IMR-90 (cell line): ENCODE data around the gene TMEM170A. TPM values are rescaled to one million over a fixed set of nuclear protein-coding genes. Genes with fewer than 3 reads are reported as not detected.

Experiments
- ATAC-seq: fragments of 200-7000 bp; cut with Tn5 transposase; 2 replicates; pipeline ENCODE4 v1.9.1; 2020; ENCODE audit warnings: low read depth, mild to moderate bottlenecking, moderate library complexity
- BruUV-seq: library from RNA; stranded (reverse); fragments of 400-500 nt; replicated peaks from 2 replicates; lab custom pipeline; 2021; lab: Mats Ljungman, UMichigan
- CTCF ChIA-PET: fragments of 300-600 bp; formaldehyde crosslinking; extraction: SDS; loops from one replicate; lab custom pipeline; 2021; ENCODE audit warnings: antibody characterized with exemption; lab: Yijun Ruan, JAX
- POLR2A ChIA-PET: fragments of 300-600 bp; sonication (Branson Sonifier 250); formaldehyde crosslinking; loops from one replicate; lab custom pipeline; 2022; ENCODE audit warnings: antibody characterized with exemption; ENCODE audit not compliant: unreplicated experiment; lab: Charles Lee
- DNase-seq: peaks from one replicate; pipeline ENCODE4 v3.0.0; 2013
- H2AFZ ChIP-seq: replicated peaks from 2 replicates; pipeline ENCODE3; 2013; ENCODE audit warnings: low read length, mild to moderate bottlenecking; ENCODE audit not compliant: poor library complexity
- H2AK5ac ChIP-seq: 2 replicates; pipeline ENCODE4 v1.6.1; 2013; ENCODE audit warnings: low read depth, low read length, inconsistent platforms
- H2AK9ac ChIP-seq: replicated peaks from 2 replicates; pipeline ENCODE3; 2013; ENCODE audit warnings: mild to moderate bottlenecking, low read depth, low read length, moderate library complexity; ENCODE audit not compliant: poor library complexity
- H2BK120ac ChIP-seq: 2 replicates; pipeline ENCODE4 v1.6.1; 2013; ENCODE audit warnings: low read depth, low read length, inconsistent platforms
- H2BK15ac ChIP-seq: 3 replicates; pipeline ENCODE4 v1.6.1; 2013; ENCODE audit warnings: low read depth, low read length, inconsistent platforms
- H2BK20ac ChIP-seq: 2 replicates; pipeline ENCODE4 v1.6.1; 2013; ENCODE audit warnings: low read depth, mild to moderate bottlenecking, inconsistent platforms, low read length, moderate library complexity
- H2BK5ac ChIP-seq: 2 replicates; pipeline ENCODE4 v1.6.1; 2013; ENCODE audit warnings: mild to moderate bottlenecking, low read depth, low read length, inconsistent platforms; ENCODE audit not compliant: poor library complexity, severe bottlenecking
- H3K14ac ChIP-seq: replicated peaks from 2 replicates; pipeline ENCODE4 v1.6.1; 2013; ENCODE audit warnings: low read depth, low read length, inconsistent platforms
- H3K18ac ChIP-seq: 2 replicates; pipeline ENCODE4 v1.6.1; 2013; ENCODE audit warnings: low read depth, low read length, control low read depth
- H3K23ac ChIP-seq: 2 replicates; pipeline ENCODE4 v1.6.1; 2013; ENCODE audit warnings: low read depth, low read length, inconsistent platforms
- H3K27ac ChIP-seq: 2 replicates; pipeline ENCODE4 v1.5.1; 2013; ENCODE audit warnings: mild to moderate bottlenecking, control low read depth, low read length; ENCODE audit not compliant: insufficient read depth
- H3K27me3 ChIP-seq: 2 replicates; pipeline ENCODE4 v1.6.1; 2013; ENCODE audit warnings: low read length; ENCODE audit not compliant: control insufficient read depth, insufficient read depth
- H3K36me3 ChIP-seq: 2 replicates; pipeline ENCODE4 v1.6.1; 2013; ENCODE audit warnings: low read length, mixed read lengths; ENCODE audit not compliant: control insufficient read depth, insufficient read depth
- H3K4ac ChIP-seq: 2 replicates; pipeline ENCODE4 v1.6.1; 2013; ENCODE audit warnings: low read depth, low read length, inconsistent platforms
- H3K4me1 ChIP-seq: 2 replicates; pipeline ENCODE4 v1.6.1; 2013; ENCODE audit warnings: low read length, mixed read lengths; ENCODE audit not compliant: control insufficient read depth, insufficient read depth
- H3K4me2 ChIP-seq: 2 replicates; pipeline ENCODE4 v1.6.1; 2013; ENCODE audit warnings: low read depth, mild to moderate bottlenecking, control low read depth, low read length, moderate library complexity
- H3K4me3 ChIP-seq: 2 replicates; pipeline ENCODE4 v1.5.1; 2013; ENCODE audit warnings: low read depth, mild to moderate bottlenecking, control low read depth, low read length, moderate library complexity; ENCODE audit not compliant: insufficient read depth
- H3K56ac ChIP-seq: 2 replicates; pipeline ENCODE4 v1.6.1; 2013; ENCODE audit warnings: low read length, inconsistent platforms; ENCODE audit not compliant: insufficient read depth; ENCODE audit errors: extremely low read depth
- H3K79me1 ChIP-seq, 2 experiments: 2 replicates each; pipeline ENCODE4 v1.6.1; 2013; ENCODE audit warnings: low read length in 2 of 2, inconsistent platforms in 1 of 2, low read depth in 1 of 2
- H3K9ac ChIP-seq: 2 replicates; pipeline ENCODE4 v1.6.1; 2013; ENCODE audit warnings: low read depth, low read length, control low read depth
- H3K9me1 ChIP-seq: 2 replicates; pipeline ENCODE4 v1.6.1; 2013; ENCODE audit warnings: low read length, inconsistent platforms; ENCODE audit not compliant: insufficient read depth
- H3K9me3 ChIP-seq: 2 replicates; pipeline ENCODE4 v1.6.1; 2013; ENCODE audit warnings: low read length; ENCODE audit not compliant: control insufficient read depth, insufficient read depth
- H4K20me1 ChIP-seq: 2 replicates; pipeline ENCODE4 v1.6.1; 2013; ENCODE audit warnings: low read length, inconsistent platforms; ENCODE audit not compliant: insufficient read depth
- H4K5ac ChIP-seq: 2 replicates; pipeline ENCODE4 v1.6.1; 2013; ENCODE audit warnings: mild to moderate bottlenecking, low read depth, low read length, control low read depth
- H4K8ac ChIP-seq, 2 experiments: 2 replicates each; pipeline ENCODE4 v1.6.1; 2013; ENCODE audit warnings: low read depth in 2 of 2, low read length in 2 of 2, control low read depth in 1 of 2, inconsistent platforms in 1 of 2
- H4K91ac ChIP-seq: 2 replicates; pipeline ENCODE4 v1.6.1; 2013; ENCODE audit warnings: low read depth, low read length, inconsistent platforms; ENCODE audit not compliant: insufficient read depth
- ELK1 ChIP-seq: fragments of 150-350 bp; IDR thresholded peaks from 2 replicates; pipeline ENCODE4 v1.6.1; 2016; ENCODE audit warnings: low read depth, mild to moderate bottlenecking, low read length, moderate library complexity, borderline replicate concordance
- MAFK ChIP-seq: IDR thresholded peaks from 2 replicates; pipeline ENCODE4 v1.6.1; 2012; ENCODE audit warnings: low read depth, low read length, improper control_type of control experiment
- MXI1 ChIP-seq: IDR thresholded peaks from 2 replicates; pipeline ENCODE4 v1.6.1; 2012; ENCODE audit warnings: low read depth, mild to moderate bottlenecking, low read length, moderate library complexity, borderline replicate concordance
- RFX5 ChIP-seq: IDR thresholded peaks from 2 replicates; pipeline ENCODE4 v1.8.0; 2012; ENCODE audit warnings: low read depth, mild to moderate bottlenecking, low read length, moderate library complexity
- WGBS, 2 experiments: methylation state at CpG; one replicate each; pipeline versions ENCODE4 v1.1.5 to v1.1.7; 2013; ENCODE audit warnings: missing lambda C conversion rate in 2 of 2; ENCODE audit not compliant: insufficient read length in 1 of 2; ENCODE audit errors: extremely low coverage in 2 of 2; 5-methylcytosine and 5-hydroxymethylcytosine counted together
- dilution Hi-C: fragments of 300-500 bp; cut with HindIII; formaldehyde crosslinking; loops from one replicate; pipeline ENCODE4 v1.14.3; 2018; ENCODE audit warnings: low sequenced_read_pairs; ENCODE audit not compliant: unreplicated experiment
- in situ Hi-C: fragments of 300-500 bp; cut with MboI; formaldehyde crosslinking; loops from 3 replicates; pipeline ENCODE4 v1.14.3; 2019; ENCODE audit warnings: low sequenced_read_pairs, inconsistent platforms, mixed read lengths
- intact Hi-C: fragments of 100-400 bp; cut with micrococcal nuclease; formaldehyde crosslinking; loops from 2 replicates; pipeline ENCODE4 v1.10.0; 2022
- polyA plus RNA-seq, 3 experiments: library from polyadenylated mRNA; depleted of rRNA; stranded (reverse); fragments of >200 nt; gene quantifications; 2 replicates each; pipeline ENCODE4 v1.2.3, GENCODE V29; 2012; ENCODE audit warnings: low replicate concordance in 1 of 3
- total RNA-seq: library from RNA; depleted of rRNA; stranded (reverse); fragments of >200 nt; gene quantifications from 2 replicates; pipeline ENCODE4 v1.2.3, GENCODE V29; 2012
- TF ChIP-seq, protein P1 (sequence below): conservative IDR thresholded peaks from 2 replicates; pipeline ENCODE4 v1.5.1; 2012; ENCODE audit warnings: mild to moderate bottlenecking, low read depth, low read length, improper control_type of control experiment

TMEM170A gene
- total and polyA plus RNA-seq, 2 of the 4 experiments (the other 2 are of a cell fraction): 7.3 to 10.9 TPM

GRCh38 chr16:75466760-75467159 lies 2.3 kb upstream of the TMEM170A start:
- H3K4me3 ChIP-seq: no peak overlapping the region
- no peaks in the 10 kb centered on the region for H3K4me1 ChIP-seq
- H3K56ac ChIP-seq: no peak overlapping the region
- H3K79me1 ChIP-seq: peaks cover 6 to 18% of the 10 kb centered on the region in 2 experiments
- ChIA-PET CTCF (interaction anchor here (0.6 to 1.2 kb wide), 2 partner anchors 11 to 108 kb away, joined by 3 read pairs; no protein-coding TSS in a partner anchor), POLR2A (no interaction called here)
- no peak overlapping the region for H3K27ac ChIP-seq
- H2BK120ac ChIP-seq: no peak overlapping the region
- dilution Hi-C loops (no loop called here), intact Hi-C loops (loop anchor here (10.0 kb wide), 1 partner anchor 158 kb away; the partner anchor contains the start of gene ADAT1), in situ Hi-C loops (no loop called here)
- H4K8ac ChIP-seq: no peak overlapping the region
- no CpG with 5 or more reads among the region's 2 CpGs for WGBS, 2 experiments
- H4K91ac ChIP-seq: no peak overlapping the region
- H3K18ac ChIP-seq: no peak overlapping the region
- no peak overlapping the region for H4K5ac ChIP-seq
- H3K36me3 ChIP-seq: no peaks in the 10 kb centered on the region
- H2AK5ac ChIP-seq: no peak overlapping the region
- H3K4me2 ChIP-seq: no peak overlapping the region
- BruUV-seq: no TSS peak
- no peaks in the 10 kb centered on the region; the same call in 1 of the 2 replicates for H3K9me1 ChIP-seq
- no peak overlapping the region for H3K14ac ChIP-seq
- H2BK20ac ChIP-seq: no peak overlapping the region
- ATAC-seq (no peak), DNase-seq (no peak)
- H4K20me1 ChIP-seq: no peaks in the 10 kb centered on the region; the same call in 1 of the 2 replicates
- H3K4ac ChIP-seq: no peak overlapping the region
- no peaks in the 10 kb centered on the region for H3K27me3 ChIP-seq
- H2AFZ ChIP-seq: no peak overlapping the region
- no peaks in the 10 kb centered on the region for H3K9me3 ChIP-seq
- H2BK15ac ChIP-seq: no peak overlapping the region
- no peak overlapping the region for H2AK9ac ChIP-seq
- no peak overlapping the region for H3K23ac ChIP-seq
- no peak overlapping the region for H3K9ac ChIP-seq
- no peak overlapping the region for H2BK5ac ChIP-seq
- TF ChIP-seq MAFK (no peak), ELK1 (no peak), RFX5 (no peak), MXI1 (no peak)
- TF ChIP-seq, protein P1, sequence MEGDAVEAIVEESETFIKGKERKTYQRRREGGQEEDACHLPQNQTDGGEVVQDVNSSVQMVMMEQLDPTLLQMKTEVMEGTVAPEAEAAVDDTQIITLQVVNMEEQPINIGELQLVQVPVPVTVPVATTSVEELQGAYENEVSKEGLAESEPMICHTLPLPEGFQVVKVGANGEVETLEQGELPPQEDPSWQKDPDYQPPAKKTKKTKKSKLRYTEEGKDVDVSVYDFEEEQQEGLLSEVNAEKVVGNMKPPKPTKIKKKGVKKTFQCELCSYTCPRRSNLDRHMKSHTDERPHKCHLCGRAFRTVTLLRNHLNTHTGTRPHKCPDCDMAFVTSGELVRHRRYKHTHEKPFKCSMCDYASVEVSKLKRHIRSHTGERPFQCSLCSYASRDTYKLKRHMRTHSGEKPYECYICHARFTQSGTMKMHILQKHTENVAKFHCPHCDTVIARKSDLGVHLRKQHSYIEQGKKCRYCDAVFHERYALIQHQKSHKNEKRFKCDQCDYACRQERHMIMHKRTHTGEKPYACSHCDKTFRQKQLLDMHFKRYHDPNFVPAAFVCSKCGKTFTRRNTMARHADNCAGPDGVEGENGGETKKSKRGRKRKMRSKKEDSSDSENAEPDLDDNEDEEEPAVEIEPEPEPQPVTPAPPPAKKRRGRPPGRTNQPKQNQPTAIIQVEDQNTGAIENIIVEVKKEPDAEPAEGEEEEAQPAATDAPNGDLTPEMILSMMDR: no peak
